Transverse colon (tissue), 4 donors: Measurements from ENCODE around the gene DYNLRB1.

Experiments used
- CTCF ChIP-seq, 5 experiments: fragments of 200-600 bp in 3 of 5; fragments of 450-650 bp in 2 of 5; sonication (generic) in 3 of 5; IDR thresholded peaks; 1 replicate in 2 of 5; 2 replicates in 3 of 5; pipeline ENCODE4 v1.5.1; 2016 to 2017; ENCODE audit warnings: antibody characterized with exemption in 5 of 5, inconsistent platforms in 3 of 5, mild to moderate bottlenecking in 2 of 5, moderate library complexity in 1 of 5
- EP300 ChIP-seq: sonication (generic); formaldehyde crosslinking; IDR thresholded peaks from one replicate; pipeline ENCODE4 v1.6.1; 2017; ENCODE audit warnings: antibody characterized with exemption, low read depth
- POLR2AphosphoS5 ChIP-seq, 3 donors: sonication (generic); formaldehyde crosslinking; IDR thresholded peaks; one replicate each; pipeline ENCODE4 v1.6.1; 2016; ENCODE audit warnings: antibody characterized with exemption in 3 of 3

DNA sequence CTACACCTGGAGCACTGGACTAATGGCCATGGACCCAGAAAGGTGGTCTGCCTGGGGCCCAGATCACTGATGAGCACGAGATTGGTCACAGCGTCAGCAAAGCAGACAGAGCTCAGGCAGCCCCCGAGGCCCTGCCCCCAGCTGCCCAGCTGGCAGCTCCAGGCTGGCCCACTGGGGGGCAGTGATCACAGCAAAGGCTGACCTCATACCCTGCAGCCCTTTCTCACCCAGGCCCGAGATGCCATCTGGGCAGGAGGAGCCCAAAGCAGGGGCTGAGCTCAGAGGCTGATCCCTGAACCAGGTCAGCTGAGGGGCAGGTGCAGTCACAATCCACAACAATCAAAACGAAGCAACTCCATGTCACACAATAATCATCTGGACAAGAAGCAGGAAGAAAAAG, 46.4 kb downstream of the DYNLRB1 start:
- TF ChIP-seq EP300 (no peak), CTCF (IDR thresholded peaks at IDR 0.05) (peak in 2 of 5 experiments; percentile 9 to 20), POLR2AphosphoS5 (IDR thresholded peaks at IDR 0.05) (no peak)
